OCI-LY1 (cell line): Measurements from ENCODE around the gene MPHOSPH9.

Experiments
- H2AFZ ChIP-seq: fragments of 200-600 bp; sonication (generic), shearing (Covaris generic); 2 replicates; pipeline ENCODE4 v1.6.0; 2014; ENCODE audit warnings: antibody characterized with exemption, mild to moderate bottlenecking, low read length
- H3F3A ChIP-seq: fragments of 200-600 bp; sonication (generic), shearing (Covaris generic); 2 replicates; pipeline ENCODE4 v1.6.0; 2014; ENCODE audit warnings: mild to moderate bottlenecking, antibody characterized with exemption, low read length, moderate library complexity; ENCODE audit not compliant: insufficient read depth
- H3K27ac ChIP-seq: fragments of 200-600 bp; sonication (generic); 2 replicates; pipeline ENCODE4 v1.5.1; 2014; ENCODE audit warnings: low read length, mixed run types, mild to moderate bottlenecking, low read depth; ENCODE audit not compliant: poor library complexity, severe bottlenecking
- H3K27me3 ChIP-seq: fragments of 200-600 bp; sonication (generic); 2 replicates; pipeline ENCODE4 v1.6.0; 2014; ENCODE audit warnings: antibody characterized with exemption, mild to moderate bottlenecking, low read length, moderate library complexity; ENCODE audit not compliant: insufficient read depth
- H3K36me3 ChIP-seq: fragments of 200-600 bp; sonication (generic); 2 replicates; pipeline ENCODE4 v1.6.1; 2014; ENCODE audit warnings: mild to moderate bottlenecking, antibody characterized with exemption, low read length, moderate library complexity, mixed read lengths; ENCODE audit not compliant: insufficient read depth
- H3K4me1 ChIP-seq: fragments of 200-600 bp; sonication (generic); 2 replicates; pipeline ENCODE4 v1.5.1; 2014; ENCODE audit warnings: mild to moderate bottlenecking, low read length, moderate library complexity; ENCODE audit not compliant: insufficient read depth, severe bottlenecking
- H3K4me2 ChIP-seq: fragments of 200-600 bp; sonication (generic), shearing (Covaris generic); 2 replicates; pipeline ENCODE4 v1.6.1; 2014; ENCODE audit warnings: low read length
- H3K4me3 ChIP-seq: fragments of 200-600 bp; sonication (generic); 2 replicates; pipeline ENCODE4 v1.5.1; 2014; ENCODE audit warnings: low read length, low read depth, mild to moderate bottlenecking, mixed read lengths; ENCODE audit not compliant: poor library complexity, severe bottlenecking
- H3K79me2 ChIP-seq: fragments of 200-600 bp; shearing (Covaris generic); 2 replicates; pipeline ENCODE4 v1.6.1; 2016; ENCODE audit warnings: mixed run types, low read length, mixed read lengths; ENCODE audit not compliant: insufficient read depth
- H3K9ac ChIP-seq: fragments of 200-600 bp; sonication (generic), shearing (Covaris generic); 2 replicates; pipeline ENCODE4 v1.6.1; 2014; ENCODE audit warnings: mild to moderate bottlenecking, low read length, mixed read lengths
- H3K9me2 ChIP-seq: fragments of 200-600 bp; sonication (generic), shearing (Covaris generic); 2 replicates; pipeline ENCODE4 v1.6.1; 2014; ENCODE audit warnings: low read depth, mild to moderate bottlenecking, low read length, mixed read lengths
- H3K9me3 ChIP-seq: fragments of 200-600 bp; shearing (Covaris generic); 2 replicates; pipeline ENCODE4 v1.6.1; 2014; ENCODE audit warnings: low read length, mixed read lengths
- H4K20me1 ChIP-seq: fragments of 200-600 bp; sonication (generic), shearing (Covaris generic); 2 replicates; pipeline ENCODE4 v1.6.0; 2016; ENCODE audit warnings: mild to moderate bottlenecking, low read length; ENCODE audit not compliant: insufficient read depth
- CTCF ChIP-seq: fragments of 200-600 bp; sonication (generic), shearing (Covaris generic); IDR thresholded peaks from 2 replicates; pipeline ENCODE4 v1.5.1; 2017; ENCODE audit warnings: mild to moderate bottlenecking, antibody characterized with exemption, low read length, moderate library complexity, mixed read lengths
- EZH2 ChIP-seq: fragments of 200-600 bp; sonication (generic), shearing (Covaris generic); IDR thresholded peaks from 2 replicates; pipeline ENCODE4 v1.8.0; 2017; ENCODE audit warnings: borderline replicate concordance, mixed run types, mild to moderate bottlenecking, antibody characterized with exemption, low read length, moderate library complexity, mixed read lengths

The MPHOSPH9 gene

GRCh38 chr12:123105211-123105826, 127.6 kb downstream of the MPHOSPH9 start:
- Histone ChIP-seq H3K9me2 (no peaks in the 10 kb centered on the region), H3K9me3 (no peaks in the 10 kb centered on the region), H3K4me1 (peaks cover 66% of the 10 kb centered on the region), H3K27me3 (no peaks in the 10 kb centered on the region), H4K20me1 (no peaks in the 10 kb centered on the region), H3K4me2 (no peak overlapping the region), H3K4me3 (no peak overlapping the region), H3K9ac (no peak overlapping the region), H3F3A (no peaks in the 10 kb centered on the region), H3K36me3 (peaks cover 77% of the 10 kb centered on the region; the same call in 1 of the 2 replicates), H3K27ac (peak overlapping the region; percentile 65), H3K79me2 (no peaks in the 10 kb centered on the region; the same call in 1 of the 2 replicates), H2AFZ (no peak overlapping the region)
- TF ChIP-seq CTCF (no peak), EZH2 (no peak)

- Histone ChIP-seq H3K9ac (no peak overlapping the region), H3K9me3 (no peaks in the 10 kb centered on the region), H3K4me2 (no peak overlapping the region)
Measured at GRCh38 chr12:123104809-123105208, 128.1 kb downstream of the MPHOSPH9 start.

More at GRCh38 chr12:123104809-123105208, 128.1 kb downstream of the MPHOSPH9 start:
- H3K36me3 ChIP-seq: peaks cover 76% of the 10 kb centered on the region; the same call in 1 of the 2 replicates
- no peaks in the 10 kb centered on the region for H3K27me3 ChIP-seq
- H3K79me2 ChIP-seq: peaks cover 3% of the 10 kb centered on the region; the same call in 1 of the 2 replicates
- H3F3A ChIP-seq: no peaks in the 10 kb centered on the region
- peaks cover 71% of the 10 kb centered on the region for H3K4me1 ChIP-seq
- no peaks in the 10 kb centered on the region for H3K9me2 ChIP-seq
- H3K27ac ChIP-seq: peak overlapping the region; percentile 65
- no peak overlapping the region for H2AFZ ChIP-seq
- no peaks in the 10 kb centered on the region for H4K20me1 ChIP-seq
- TF ChIP-seq EZH2 (no peak), CTCF (no peak)
- H3K4me3 ChIP-seq: no peak overlapping the region
